Transverse colon (tissue), 4 donors: ENCODE results near the gene BATF2. TPM values are rescaled to one million over a fixed set of nuclear protein-coding genes. Genes with fewer than 3 reads are reported as not detected.
"Not testable (repeated sequence)": the region's sequence is repeated elsewhere in the genome, so short reads cannot be mapped to it uniquely, and the experiment has no call there.

Experiments
- DNase-seq: peaks from one replicate; pipeline ENCODE4 v3.0.0-alpha.2; 2019
- H3K27ac ChIP-seq, 4 donors: fragments of 200-600 bp; sonication (generic); 2 replicates each; pipeline ENCODE4 v1.5.1; 2016 to 2018; ENCODE audit warnings: inconsistent platforms in 4 of 4
- H3K27me3 ChIP-seq: fragments of 200-600 bp; sonication (generic); 2 replicates; pipeline ENCODE4 v1.5.1; 2017; ENCODE audit warnings: inconsistent platforms
- H3K36me3 ChIP-seq, 4 donors: fragments of 200-600 bp; sonication (generic); 2 replicates each; pipeline ENCODE4 v1.5.1; 2017 to 2019; ENCODE audit warnings: inconsistent platforms in 4 of 4
- H3K4me1 ChIP-seq, 4 donors: fragments of 200-600 bp; sonication (generic); 2 replicates each; pipeline ENCODE4 v1.5.1; 2017 to 2020; ENCODE audit warnings: inconsistent platforms in 4 of 4
- H3K4me3 ChIP-seq, 4 donors: fragments of 200-600 bp; sonication (generic); 1 replicate in 1 of 4; 2 replicates in 3 of 4; pipeline versions ENCODE4 v1.5.1 to v1.6.1; 2017 to 2019; ENCODE audit warnings: inconsistent platforms in 4 of 4
- H3K9me3 ChIP-seq, 2 donors: fragments of 200-600 bp; sonication (generic); 2 replicates each; pipeline ENCODE4 v1.5.1; 2017 to 2019; ENCODE audit warnings: inconsistent platforms in 2 of 2
- EP300 ChIP-seq: sonication (generic); formaldehyde crosslinking; IDR thresholded peaks from one replicate; pipeline ENCODE4 v1.6.1; 2017; ENCODE audit warnings: antibody characterized with exemption, low read depth
- POLR2A ChIP-seq: fragments of 450-650 bp; IDR thresholded peaks from one replicate; pipeline ENCODE4 v1.6.1; 2016; ENCODE audit warnings: antibody characterized with exemption, mild to moderate bottlenecking, moderate library complexity
- POLR2AphosphoS5 ChIP-seq, 3 donors: sonication (generic); formaldehyde crosslinking; IDR thresholded peaks; one replicate each; pipeline ENCODE4 v1.6.1; 2016; ENCODE audit warnings: antibody characterized with exemption in 3 of 3
- WGBS, 2 donors: methylation state at CpG; one replicate each; pipeline ENCODE4 v1.1.5; 2018; ENCODE audit warnings: low coverage in 1 of 2; 5-methylcytosine and 5-hydroxymethylcytosine counted together
- in situ Hi-C, 4 donors: fragments of 200-750 bp; cut with MboI; loops; one replicate each; pipeline versions ENCODE4 v1.15.0 to v1.15.1; 2017; ENCODE audit warnings: low sequenced_read_pairs in 3 of 4, low pct_ligation_motif_present in 1 of 4, low pct_unique_long_range_greater_than_20kb in 1 of 4
- intact Hi-C: fragments of 100-400 bp; cut with DNase I; formaldehyde crosslinking; loops from one replicate; pipeline ENCODE4 v1.15.1; 2023; ENCODE audit warnings: low total_unique reads
- total RNA-seq, 4 donors: library from RNA; depleted of rRNA; stranded (reverse); fragments of >200 nt; gene quantifications; one replicate each; pipeline ENCODE4 v1.1.0, GENCODE V29; 2016
- TF ChIP-seq, protein P1 (sequence below), 5 experiments: fragments of 200-600 bp in 3 of 5; fragments of 450-650 bp in 2 of 5; sonication (generic) in 3 of 5; IDR thresholded peaks; 1 replicate in 2 of 5; 2 replicates in 3 of 5; pipeline ENCODE4 v1.5.1; 2016 to 2017; ENCODE audit warnings: antibody characterized with exemption in 5 of 5, inconsistent platforms in 3 of 5, mild to moderate bottlenecking in 2 of 5, moderate library complexity in 1 of 5

The BATF2 gene
- total RNA-seq, 4 donors from 2014 or later = 4.0 to 13.9 (median 11.2) TPM

GRCh38 chr11:65026810-65027209, 30.0 kb upstream of the BATF2 start:
- TF ChIP-seq POLR2A = no peak
- TF ChIP-seq POLR2AphosphoS5 (IDR thresholded peaks at IDR 0.05) = no peak
- TF ChIP-seq EP300 = no peak
- TF ChIP-seq, protein P1, sequence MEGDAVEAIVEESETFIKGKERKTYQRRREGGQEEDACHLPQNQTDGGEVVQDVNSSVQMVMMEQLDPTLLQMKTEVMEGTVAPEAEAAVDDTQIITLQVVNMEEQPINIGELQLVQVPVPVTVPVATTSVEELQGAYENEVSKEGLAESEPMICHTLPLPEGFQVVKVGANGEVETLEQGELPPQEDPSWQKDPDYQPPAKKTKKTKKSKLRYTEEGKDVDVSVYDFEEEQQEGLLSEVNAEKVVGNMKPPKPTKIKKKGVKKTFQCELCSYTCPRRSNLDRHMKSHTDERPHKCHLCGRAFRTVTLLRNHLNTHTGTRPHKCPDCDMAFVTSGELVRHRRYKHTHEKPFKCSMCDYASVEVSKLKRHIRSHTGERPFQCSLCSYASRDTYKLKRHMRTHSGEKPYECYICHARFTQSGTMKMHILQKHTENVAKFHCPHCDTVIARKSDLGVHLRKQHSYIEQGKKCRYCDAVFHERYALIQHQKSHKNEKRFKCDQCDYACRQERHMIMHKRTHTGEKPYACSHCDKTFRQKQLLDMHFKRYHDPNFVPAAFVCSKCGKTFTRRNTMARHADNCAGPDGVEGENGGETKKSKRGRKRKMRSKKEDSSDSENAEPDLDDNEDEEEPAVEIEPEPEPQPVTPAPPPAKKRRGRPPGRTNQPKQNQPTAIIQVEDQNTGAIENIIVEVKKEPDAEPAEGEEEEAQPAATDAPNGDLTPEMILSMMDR (IDR thresholded peaks at IDR 0.05) = no peak
- H3K27ac ChIP-seq = peak overlapping the region; percentile 87 to 96 (median 90)
- intact Hi-C loops = loop anchor here (5.0 kb wide), 1 partner anchor 90 kb away; the partner anchor contains the start of gene ZNHIT2
- peaks cover 0 to 1% (median 0%) of the 10 kb centered on the region in 4 donors for H3K36me3 ChIP-seq
- no peaks in the 10 kb centered on the region for H3K9me3 ChIP-seq
- in situ Hi-C loops = no loop called here
- peak overlapping the region in 3 of 4 donors; percentile 40 to 61 (median 51) for H3K4me3 ChIP-seq
- H3K27me3 ChIP-seq = no peaks in the 10 kb centered on the region
- peaks cover 12 to 27% (median 19%) of the 10 kb centered on the region in 4 donors for H3K4me1 ChIP-seq
- DNase-seq = no peak
- WGBS, 2 donors = 65% methylated on average over 10 of the region's 10 CpGs; no CpG with 5 or more reads in 1 of the 2 donors

DNA sequence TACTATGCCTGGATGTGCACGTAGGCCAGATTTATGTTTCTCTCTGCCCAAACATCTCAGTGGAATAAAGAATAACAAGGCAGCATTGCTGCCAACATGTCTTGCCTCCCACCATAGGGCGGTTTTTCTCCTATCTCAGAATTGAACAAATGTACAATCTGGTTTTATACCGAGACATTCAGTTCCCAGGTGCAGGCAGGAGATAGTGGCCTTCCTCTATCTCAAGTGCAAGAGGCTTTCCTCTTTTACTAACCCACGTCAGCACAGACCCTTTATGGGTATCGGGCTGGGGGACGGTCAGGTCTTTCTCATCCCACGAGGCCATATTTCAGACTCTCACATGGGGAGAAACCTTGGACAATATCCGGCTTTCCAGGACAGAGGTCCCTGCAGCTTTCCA, 26.7 kb upstream of the BATF2 start:
- H3K9me3 ChIP-seq, H3K27ac ChIP-seq, in situ Hi-C loops: not testable (repeated sequence)

GRCh38 chr11:65021509-65021908, 24.7 kb upstream of the BATF2 start:
- H3K36me3 ChIP-seq = no peaks in the 10 kb centered on the region
- no peak for DNase-seq
- H3K27me3 ChIP-seq = no peaks in the 10 kb centered on the region
- no peaks in the 10 kb centered on the region for H3K9me3 ChIP-seq
- no peak overlapping the region for H3K27ac ChIP-seq
- WGBS, 2 donors = 94% methylated on average over 9 of the region's 11 CpGs; no CpG with 5 or more reads in 1 of the 2 donors
- H3K4me1 ChIP-seq = peaks cover 0 to under 1% (median 0%) of the 10 kb centered on the region in 4 donors
- in situ Hi-C loops (no loop called here), intact Hi-C loops (no loop called here)
- no peak overlapping the region for H3K4me3 ChIP-seq
- TF ChIP-seq POLR2A (no peak), EP300 (no peak), POLR2AphosphoS5 (IDR thresholded peaks at IDR 0.05) (no peak)
- TF ChIP-seq, protein P1 (IDR thresholded peaks at IDR 0.05) = no peak

More for the DNA sequence above, 26.7 kb upstream of the BATF2 start:
- H3K27me3 ChIP-seq, intact Hi-C loops, H3K4me3 ChIP-seq, H3K36me3 ChIP-seq, DNase-seq: not testable (repeated sequence)
- 71 to 80% methylated on average over 7 to 8 of the region's 8 CpGs for WGBS, 2 donors
- H3K4me1 ChIP-seq = peaks cover 7 to 13% (median 10%) of the 10 kb centered on the region in 4 donors

- 77% methylated on average over 3 of the region's 3 CpGs; no CpG with 5 or more reads in 1 of the 2 donors for WGBS, 2 donors
- intact Hi-C loops = no loop called here
- no peaks in the 10 kb centered on the region for H3K27me3 ChIP-seq
- no peak overlapping the region for H3K4me3 ChIP-seq
- TF ChIP-seq EP300 (no peak), POLR2AphosphoS5 (IDR thresholded peaks at IDR 0.05) (no peak), POLR2A (no peak)
- TF ChIP-seq, protein P1 (IDR thresholded peaks at IDR 0.05) = no peak
- no peak for DNase-seq
- in situ Hi-C loops = no loop called here
- no peaks in the 10 kb centered on the region for H3K36me3 ChIP-seq
- no peaks in the 10 kb centered on the region for H3K9me3 ChIP-seq
- H3K27ac ChIP-seq = no peak overlapping the region
- H3K4me1 ChIP-seq = no peaks in the 10 kb centered on the region
Observed at GRCh38 chr11:65021003-65021402, 24.2 kb upstream of the BATF2 start.

DNA sequence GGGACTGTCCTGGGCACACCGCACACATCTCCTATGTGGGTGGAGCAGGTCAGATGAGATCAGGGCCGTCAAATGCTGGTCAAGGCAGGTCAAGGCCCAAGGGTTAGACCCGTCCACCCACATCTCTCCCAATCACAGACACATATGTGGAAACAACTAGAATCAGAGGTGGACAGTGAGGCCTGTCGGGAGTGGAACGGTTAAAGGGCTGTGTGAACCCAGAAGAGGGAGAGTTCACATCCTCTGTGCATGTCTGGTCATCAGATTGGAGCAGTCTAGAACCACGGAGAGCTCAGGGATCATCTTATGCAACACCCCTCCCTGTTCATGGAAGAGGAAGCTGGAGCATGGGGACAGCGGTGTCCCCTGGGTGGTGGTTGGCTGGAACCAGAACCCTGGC, 23.1 kb upstream of the BATF2 start:
- WGBS, 2 donors = 88% methylated on average over 6 of the region's 7 CpGs; no CpG with 5 or more reads in 1 of the 2 donors
- TF ChIP-seq POLR2A (no peak), EP300 (no peak), POLR2AphosphoS5 (IDR thresholded peaks at IDR 0.05) (no peak)
- TF ChIP-seq, protein P1 (IDR thresholded peaks at IDR 0.05) = no peak
- H3K27me3 ChIP-seq = no peaks in the 10 kb centered on the region
- in situ Hi-C loops = no loop called here
- no peaks in the 10 kb centered on the region for H3K36me3 ChIP-seq
- H3K27ac ChIP-seq = no peak overlapping the region
- no peaks in the 10 kb centered on the region for H3K9me3 ChIP-seq
- no peak for DNase-seq
- intact Hi-C loops = no loop called here
- peaks cover 5 to 10% (median 7%) of the 10 kb centered on the region in 4 donors for H3K4me1 ChIP-seq
- no peak overlapping the region for H3K4me3 ChIP-seq
